ENCODE results near the gene B3GALNT2. TPM values are rescaled to one million over a fixed set of nuclear protein-coding genes. Genes with fewer than 3 reads are reported as not detected.
A peak's percentile ranks its signal among the peaks of the same experiment; 100 is the strongest.

The B3GALNT2 gene
- total and polyA plus RNA-seq, 11 donors, result 5.4 to 25.9 (median 20.1) TPM

DNA sequence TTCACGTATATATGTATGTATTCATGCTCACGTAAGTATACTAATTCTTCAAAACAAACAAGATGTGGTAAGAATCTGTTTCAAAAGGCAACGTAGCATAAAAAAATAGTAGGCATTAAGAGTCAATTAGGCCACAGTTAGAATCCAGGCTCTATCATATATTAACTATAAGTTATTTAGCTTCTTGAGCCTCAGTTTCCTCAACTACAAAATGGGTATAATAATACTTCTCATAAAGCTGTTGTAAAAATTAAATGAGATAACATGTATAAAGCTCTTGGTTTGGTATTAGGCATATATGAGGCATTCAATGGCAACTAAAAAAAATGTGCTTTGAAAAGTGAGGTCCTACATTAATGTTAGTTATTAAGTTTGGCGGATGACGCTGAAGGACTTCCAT, 9.2 kb downstream of the B3GALNT2 start:
- Histone ChIP-seq H3K4me3 (no peak overlapping the region), H3K4me1 (peaks cover 0 to 16% (median 0%) of the 10 kb centered on the region in 12 donors), H3K27me3 (no peaks in the 10 kb centered on the region), H3K27ac (no peak overlapping the region), H3K36me3 (peaks cover 0 to 46% (median 33%) of the 10 kb centered on the region in 9 donors), H3K9me3 (no peaks in the 10 kb centered on the region)
- intact Hi-C loops (cut with DNase I), result no loop called here
- no peak for DNase-seq
- 94 to 96% (median 95%) methylated on average over 5 of the region's 5 CpGs for WGBS, 4 donors
- ATAC-seq, result no peak
- TF ChIP-seq, protein P1, sequence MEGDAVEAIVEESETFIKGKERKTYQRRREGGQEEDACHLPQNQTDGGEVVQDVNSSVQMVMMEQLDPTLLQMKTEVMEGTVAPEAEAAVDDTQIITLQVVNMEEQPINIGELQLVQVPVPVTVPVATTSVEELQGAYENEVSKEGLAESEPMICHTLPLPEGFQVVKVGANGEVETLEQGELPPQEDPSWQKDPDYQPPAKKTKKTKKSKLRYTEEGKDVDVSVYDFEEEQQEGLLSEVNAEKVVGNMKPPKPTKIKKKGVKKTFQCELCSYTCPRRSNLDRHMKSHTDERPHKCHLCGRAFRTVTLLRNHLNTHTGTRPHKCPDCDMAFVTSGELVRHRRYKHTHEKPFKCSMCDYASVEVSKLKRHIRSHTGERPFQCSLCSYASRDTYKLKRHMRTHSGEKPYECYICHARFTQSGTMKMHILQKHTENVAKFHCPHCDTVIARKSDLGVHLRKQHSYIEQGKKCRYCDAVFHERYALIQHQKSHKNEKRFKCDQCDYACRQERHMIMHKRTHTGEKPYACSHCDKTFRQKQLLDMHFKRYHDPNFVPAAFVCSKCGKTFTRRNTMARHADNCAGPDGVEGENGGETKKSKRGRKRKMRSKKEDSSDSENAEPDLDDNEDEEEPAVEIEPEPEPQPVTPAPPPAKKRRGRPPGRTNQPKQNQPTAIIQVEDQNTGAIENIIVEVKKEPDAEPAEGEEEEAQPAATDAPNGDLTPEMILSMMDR (IDR thresholded peaks at IDR 0.05), result no peak
- no peak for TF ChIP-seq POLR2A (IDR thresholded peaks at IDR 0.05)

DNA sequence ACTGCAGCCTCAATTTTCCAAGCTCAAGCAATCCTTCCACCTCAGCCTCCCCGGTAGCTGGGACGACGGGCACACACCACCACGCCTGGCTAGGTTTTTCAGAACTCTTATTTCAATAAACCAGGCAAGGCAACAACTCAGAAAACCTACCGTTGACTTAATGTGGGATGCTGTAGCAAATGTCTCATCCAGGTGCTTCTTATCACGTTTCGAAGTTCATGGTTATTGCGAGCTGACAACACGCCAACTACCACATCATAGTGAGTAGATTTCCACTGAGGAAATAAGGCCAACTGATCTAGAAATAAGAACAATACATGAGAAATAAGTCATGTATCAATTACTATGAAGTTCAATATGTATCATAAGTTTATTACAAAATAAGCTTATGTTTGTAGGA, 9.7 kb downstream of the B3GALNT2 start:
- no peak for TF ChIP-seq POLR2A (IDR thresholded peaks at IDR 0.05)
- TF ChIP-seq, protein P1 (IDR thresholded peaks at IDR 0.05), result no peak
- Histone ChIP-seq H3K36me3 (peaks cover 0 to 47% (median 34%) of the 10 kb centered on the region in 9 donors), H3K4me1 (peaks cover 0 to 16% (median 0%) of the 10 kb centered on the region in 12 donors), H3K4me3 (no peak overlapping the region), H3K9me3 (no peaks in the 10 kb centered on the region), H3K27me3 (no peaks in the 10 kb centered on the region), H3K27ac (no peak overlapping the region)
- DNase-seq (no peak), ATAC-seq (no peak)
- WGBS, 4 donors, result 91 to 97% (median 93%) methylated on average over 9 of the region's 9 CpGs
- intact Hi-C loops (cut with DNase I), result no loop called here

DNA sequence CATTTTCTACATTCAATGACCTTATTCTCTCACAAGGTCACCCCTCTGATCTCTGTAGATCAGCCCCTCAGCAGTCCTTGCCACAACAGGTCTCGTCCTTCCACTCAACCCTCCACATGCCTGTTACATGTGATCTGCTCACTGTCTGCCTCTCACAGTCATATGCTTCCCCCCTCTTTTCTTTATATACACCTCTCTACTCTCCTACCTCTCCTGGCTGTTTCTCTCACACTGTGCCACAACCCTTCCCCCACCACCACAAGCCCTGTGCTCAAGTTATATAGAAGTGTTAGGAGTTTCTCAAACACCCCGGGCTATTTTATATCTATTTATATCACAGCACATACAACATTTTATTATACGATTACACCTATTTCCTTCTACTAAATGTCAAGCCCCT, 12.6 kb downstream of the B3GALNT2 start:
- Histone ChIP-seq H3K27ac (no peak overlapping the region), H3K9me3 (no peaks in the 10 kb centered on the region), H3K27me3 (no peaks in the 10 kb centered on the region), H3K4me3 (no peak overlapping the region), H3K4me1 (peaks cover 0 to 16% (median 0%) of the 10 kb centered on the region in 12 donors), H3K36me3 (peaks cover 0 to 71% (median 48%) of the 10 kb centered on the region in 9 donors)
- WGBS, 4 donors, result 56 to 67% (median 61%) methylated on average over 3 of the region's 3 CpGs
- ATAC-seq (peak in 3 of 4 donors; percentile 30 to 57 (median 48)), DNase-seq (no peak)
- intact Hi-C loops (cut with DNase I), result no loop called here
- TF ChIP-seq, protein P1 (IDR thresholded peaks at IDR 0.05), result no peak
- no peak for TF ChIP-seq POLR2A (IDR thresholded peaks at IDR 0.05)

DNA sequence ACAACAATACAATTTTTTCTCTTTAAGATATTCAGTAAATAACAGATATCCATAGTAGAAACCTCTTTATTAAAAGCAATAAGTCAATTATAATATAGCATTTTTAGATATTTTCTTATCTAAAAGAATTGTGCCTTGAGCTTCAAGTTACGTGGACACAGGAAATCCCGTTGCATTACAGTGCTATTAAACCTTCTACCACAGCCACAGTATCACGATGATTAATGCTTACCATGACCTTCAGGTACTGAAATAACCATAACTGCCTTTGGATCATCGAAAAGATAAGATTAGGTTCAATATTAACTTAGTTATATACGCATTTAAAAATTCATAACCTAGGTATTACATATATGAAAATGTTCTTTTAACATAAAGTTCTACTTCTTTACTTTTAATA, 17.9 kb downstream of the B3GALNT2 start:
- no peak for TF ChIP-seq POLR2A (IDR thresholded peaks at IDR 0.05)
- TF ChIP-seq, protein P1 (IDR thresholded peaks at IDR 0.05), result no peak
- Histone ChIP-seq H3K9me3 (peaks cover 0 to 9% (median 0%) of the 10 kb centered on the region in 12 donors), H3K4me3 (no peak overlapping the region), H3K36me3 (peaks cover 0 to 75% (median 53%) of the 10 kb centered on the region in 9 donors), H3K27ac (no peak overlapping the region), H3K27me3 (no peaks in the 10 kb centered on the region), H3K4me1 (peaks cover 0 to 1% (median 0%) of the 10 kb centered on the region in 12 donors)
- ATAC-seq (no peak), DNase-seq (no peak)
- intact Hi-C loops (cut with DNase I), result no loop called here
- 79 to 86% (median 80%) methylated on average over 5 of the region's 5 CpGs for WGBS, 4 donors
